ENCODE data around the gene KDM4C. TPM values are rescaled to one million over a fixed set of nuclear protein-coding genes. Genes with fewer than 3 reads are reported as not detected.

The KDM4C gene
- total and polyA plus RNA-seq, 2 of the 13 experiments (the other 11 are each of a cell fraction or from before 2014, with no cell fraction given) = 19.4 to 23.6 TPM

DNA sequence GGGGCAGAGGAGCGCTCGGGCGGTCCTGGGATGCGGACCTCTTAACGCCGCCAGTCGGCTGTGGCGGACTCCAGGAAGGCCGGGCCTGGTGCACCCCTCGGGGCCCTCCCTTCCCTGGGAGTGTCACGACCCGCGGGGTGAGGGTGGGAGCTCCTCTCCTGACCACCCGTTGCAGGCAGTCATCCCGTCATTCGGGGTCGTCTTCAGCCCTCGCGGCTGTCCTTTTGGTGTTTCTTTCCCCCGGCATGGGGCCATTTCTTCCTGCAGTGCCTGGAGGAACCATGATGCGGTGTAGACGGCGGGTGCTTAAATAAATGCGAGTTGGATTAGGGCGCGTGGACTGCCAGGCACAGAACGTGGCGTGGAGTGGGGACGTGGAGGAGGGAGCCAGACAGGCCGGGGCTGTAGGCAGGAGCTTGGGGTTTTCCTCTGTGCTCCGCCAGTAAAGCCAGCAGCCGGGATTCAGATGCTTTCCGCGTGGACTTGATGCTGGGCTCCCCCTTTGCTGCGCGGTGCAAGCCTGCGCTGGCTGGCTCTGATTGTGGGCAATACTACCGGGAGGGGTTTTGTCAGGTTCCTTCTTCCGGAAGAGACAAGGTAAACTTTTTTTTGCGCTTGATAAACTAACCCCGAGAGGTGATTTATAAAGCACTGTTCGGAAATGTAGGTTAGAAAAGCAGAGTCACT, 868 bp downstream of the KDM4C start (continued):
- TF ChIP-seq ZBTB46 (CRISPR knock-in tag; IDR thresholded peaks at IDR 0.05; ENCODE audit: borderline replicate concordance) = no peak
- peak; percentile 45; the same call in 1 of the 2 replicates for TF ChIP-seq ZNF605 (CRISPR knock-in tag; IDR thresholded peaks at IDR 0.05)
- TF ChIP-seq, protein P1, sequence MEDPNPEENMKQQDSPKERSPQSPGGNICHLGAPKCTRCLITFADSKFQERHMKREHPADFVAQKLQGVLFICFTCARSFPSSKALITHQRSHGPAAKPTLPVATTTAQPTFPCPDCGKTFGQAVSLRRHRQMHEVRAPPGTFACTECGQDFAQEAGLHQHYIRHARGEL (CRISPR knock-in tag; IDR thresholded peaks at IDR 0.05) = no peak
- no peak for TF ChIP-seq MEIS2 (CRISPR knock-in tag; IDR thresholded peaks at IDR 0.05)
- TF ChIP-seq, protein P2, sequence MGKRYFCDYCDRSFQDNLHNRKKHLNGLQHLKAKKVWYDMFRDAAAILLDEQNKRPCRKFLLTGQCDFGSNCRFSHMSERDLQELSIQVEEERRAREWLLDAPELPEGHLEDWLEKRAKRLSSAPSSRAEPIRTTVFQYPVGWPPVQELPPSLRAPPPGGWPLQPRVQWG (CRISPR knock-in tag; IDR thresholded peaks at IDR 0.05; ENCODE audit: borderline replicate concordance, low read depth) = no peak
- TF ChIP-seq PCBP1 (IDR thresholded peaks at IDR 0.05; ENCODE audit: borderline replicate concordance, low read depth, low read length) = no peak
- no peak for TF ChIP-seq MTA3 (CRISPR knock-in tag; IDR thresholded peaks at IDR 0.05)
- no peak for TF ChIP-seq TGIF2 (CRISPR knock-in tag; IDR thresholded peaks at IDR 0.05)
- no peak for TF ChIP-seq PAF1 (CRISPR knock-in tag; IDR thresholded peaks at IDR 0.05)
- TF ChIP-seq ZNF343 (CRISPR knock-in tag; IDR thresholded peaks at IDR 0.05) = no peak
- TF ChIP-seq ZBTB21 (CRISPR knock-in tag; IDR thresholded peaks at IDR 0.05) = no peak
- no peak for TF ChIP-seq U2AF1 (optimal IDR thresholded peaks at IDR 0.05; ENCODE audit: low read depth, low read length)
- TF ChIP-seq ZZZ3 (CRISPR knock-in tag; IDR thresholded peaks at IDR 0.05; ENCODE audit: borderline replicate concordance) = no peak
- no peak for TF ChIP-seq ZMYM4 (CRISPR knock-in tag; IDR thresholded peaks at IDR 0.05)
- TF ChIP-seq, protein P3, sequence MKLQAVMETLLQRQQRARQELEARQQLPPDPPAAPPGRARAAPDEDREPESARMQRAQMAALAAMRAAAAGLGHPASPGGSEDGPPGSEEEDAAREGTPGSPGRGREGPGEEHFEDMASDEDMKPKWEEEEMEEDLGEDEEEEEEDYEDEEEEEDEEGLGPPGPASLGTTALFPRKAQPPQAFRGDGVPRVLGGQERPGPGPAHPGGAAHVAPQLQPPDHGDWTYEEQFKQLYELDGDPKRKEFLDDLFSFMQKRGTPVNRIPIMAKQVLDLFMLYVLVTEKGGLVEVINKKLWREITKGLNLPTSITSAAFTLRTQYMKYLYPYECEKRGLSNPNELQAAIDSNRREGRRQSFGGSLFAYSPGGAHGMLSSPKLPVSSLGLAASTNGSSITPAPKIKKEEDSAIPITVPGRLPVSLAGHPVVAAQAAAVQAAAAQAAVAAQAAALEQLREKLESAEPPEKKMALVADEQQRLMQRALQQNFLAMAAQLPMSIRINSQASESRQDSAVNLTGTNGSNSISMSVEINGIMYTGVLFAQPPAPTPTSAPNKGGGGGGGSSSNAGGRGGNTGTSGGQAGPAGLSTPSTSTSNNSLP (IDR thresholded peaks at IDR 0.05; ENCODE audit: low read depth, low read length) = no peak
- TF ChIP-seq NFATC3 (CRISPR knock-in tag; IDR thresholded peaks at IDR 0.05) = no peak
- TF ChIP-seq, protein P4, sequence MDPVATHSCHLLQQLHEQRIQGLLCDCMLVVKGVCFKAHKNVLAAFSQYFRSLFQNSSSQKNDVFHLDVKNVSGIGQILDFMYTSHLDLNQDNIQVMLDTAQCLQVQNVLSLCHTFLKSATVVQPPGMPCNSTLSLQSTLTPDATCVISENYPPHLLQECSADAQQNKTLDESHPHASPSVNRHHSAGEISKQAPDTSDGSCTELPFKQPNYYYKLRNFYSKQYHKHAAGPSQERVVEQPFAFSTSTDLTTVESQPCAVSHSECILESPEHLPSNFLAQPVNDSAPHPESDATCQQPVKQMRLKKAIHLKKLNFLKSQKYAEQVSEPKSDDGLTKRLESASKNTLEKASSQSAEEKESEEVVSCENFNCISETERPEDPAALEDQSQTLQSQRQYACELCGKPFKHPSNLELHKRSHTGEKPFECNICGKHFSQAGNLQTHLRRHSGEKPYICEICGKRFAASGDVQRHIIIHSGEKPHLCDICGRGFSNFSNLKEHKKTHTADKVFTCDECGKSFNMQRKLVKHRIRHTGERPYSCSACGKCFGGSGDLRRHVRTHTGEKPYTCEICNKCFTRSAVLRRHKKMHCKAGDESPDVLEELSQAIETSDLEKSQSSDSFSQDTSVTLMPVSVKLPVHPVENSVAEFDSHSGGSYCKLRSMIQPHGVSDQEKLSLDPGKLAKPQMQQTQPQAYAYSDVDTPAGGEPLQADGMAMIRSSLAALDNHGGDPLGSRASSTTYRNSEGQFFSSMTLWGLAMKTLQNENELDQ (CRISPR knock-in tag; IDR thresholded peaks at IDR 0.05; ENCODE audit: borderline replicate concordance) = no peak
- TF ChIP-seq GZF1 (CRISPR knock-in tag; IDR thresholded peaks at IDR 0.05) = no peak
- TF ChIP-seq RORA (CRISPR knock-in tag; IDR thresholded peaks at IDR 0.05) = no peak
- TF ChIP-seq ZNF484 (CRISPR knock-in tag; IDR thresholded peaks at IDR 0.05; ENCODE audit: borderline replicate concordance, low read depth) = no peak
- no peak for TF ChIP-seq PHF5A (CRISPR knock-in tag; IDR thresholded peaks at IDR 0.05; ENCODE audit: low read depth, unreplicated experiment)
- no peak for TF ChIP-seq ZNF776 (CRISPR knock-in tag; IDR thresholded peaks at IDR 0.05)
